A673 (cell line): ENCODE data around the gene ZNF57.

Source experiments
- EZH2 ChIP-seq: fragments of 200-600 bp; sonication (generic); IDR thresholded peaks from 2 replicates; pipeline ENCODE4 v1.6.1; 2017; ENCODE audit warnings: borderline replicate concordance, low read depth, mild to moderate bottlenecking, mixed read lengths, antibody characterized with exemption, low read length; ENCODE audit not compliant: poor library complexity, severe bottlenecking
- TF ChIP-seq, protein P1 (sequence below): fragments of 300-800, 200-600 bp; sonication (generic); conservative IDR thresholded peaks from 2 replicates; pipeline ENCODE4 v1.5.1; 2017; ENCODE audit warnings: low read depth, mild to moderate bottlenecking, antibody characterized with exemption, low read length, moderate library complexity, mixed read lengths

DNA sequence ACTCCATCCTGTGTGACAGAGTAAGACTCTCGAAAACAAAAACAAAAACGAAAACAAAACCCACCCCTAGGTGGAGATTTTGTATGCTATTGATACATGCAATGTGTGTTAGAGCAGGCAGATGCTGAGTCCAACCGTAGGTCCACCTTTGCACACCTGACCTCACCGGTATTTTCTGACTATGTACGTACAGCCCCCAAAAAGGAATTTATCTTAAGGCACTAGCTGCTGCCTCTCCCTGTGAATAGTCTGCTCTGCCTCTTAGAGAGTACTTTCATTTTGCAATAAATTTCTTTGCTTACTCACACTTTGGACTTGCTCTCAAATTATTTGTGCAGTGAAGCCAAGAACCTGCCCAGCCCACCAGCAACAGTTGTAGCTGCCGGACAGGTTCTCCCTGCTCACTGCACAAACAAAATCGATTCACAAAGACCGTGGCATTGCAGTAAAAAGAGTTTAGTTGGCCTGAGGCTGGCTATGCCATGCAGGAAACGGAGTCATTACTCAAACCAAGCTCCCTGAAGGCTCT is 52.3 kb downstream of the ZNF57 start:
- TF ChIP-seq, protein P1, sequence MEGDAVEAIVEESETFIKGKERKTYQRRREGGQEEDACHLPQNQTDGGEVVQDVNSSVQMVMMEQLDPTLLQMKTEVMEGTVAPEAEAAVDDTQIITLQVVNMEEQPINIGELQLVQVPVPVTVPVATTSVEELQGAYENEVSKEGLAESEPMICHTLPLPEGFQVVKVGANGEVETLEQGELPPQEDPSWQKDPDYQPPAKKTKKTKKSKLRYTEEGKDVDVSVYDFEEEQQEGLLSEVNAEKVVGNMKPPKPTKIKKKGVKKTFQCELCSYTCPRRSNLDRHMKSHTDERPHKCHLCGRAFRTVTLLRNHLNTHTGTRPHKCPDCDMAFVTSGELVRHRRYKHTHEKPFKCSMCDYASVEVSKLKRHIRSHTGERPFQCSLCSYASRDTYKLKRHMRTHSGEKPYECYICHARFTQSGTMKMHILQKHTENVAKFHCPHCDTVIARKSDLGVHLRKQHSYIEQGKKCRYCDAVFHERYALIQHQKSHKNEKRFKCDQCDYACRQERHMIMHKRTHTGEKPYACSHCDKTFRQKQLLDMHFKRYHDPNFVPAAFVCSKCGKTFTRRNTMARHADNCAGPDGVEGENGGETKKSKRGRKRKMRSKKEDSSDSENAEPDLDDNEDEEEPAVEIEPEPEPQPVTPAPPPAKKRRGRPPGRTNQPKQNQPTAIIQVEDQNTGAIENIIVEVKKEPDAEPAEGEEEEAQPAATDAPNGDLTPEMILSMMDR: no peak
- TF ChIP-seq EZH2: no peak
